IPS DF 6.9 (cell line): Measurements from ENCODE around the gene NCKAP5.

Experiments
- DNase-seq: peaks from one replicate; pipeline ENCODE4 v3.0.0-alpha.2; 2013; ENCODE audit warnings: low read depth, low spot score
- H3K27ac ChIP-seq: one replicate; pipeline ENCODE4 v1.5.1; 2013; ENCODE audit warnings: low read length, control low read depth
- H3K27me3 ChIP-seq: 2 replicates; pipeline ENCODE4 v1.6.1; 2013; ENCODE audit warnings: mild to moderate bottlenecking, low read length; ENCODE audit not compliant: control insufficient read depth, insufficient read depth
- H3K36me3 ChIP-seq: 2 replicates; pipeline ENCODE4 v1.6.1; 2013; ENCODE audit warnings: low read length; ENCODE audit not compliant: control insufficient read depth, insufficient read depth
- H3K4me1 ChIP-seq: 2 replicates; pipeline ENCODE4 v1.6.1; 2013; ENCODE audit warnings: low read length; ENCODE audit not compliant: control insufficient read depth, insufficient read depth
- H3K4me3 ChIP-seq: 2 replicates; pipeline ENCODE4 v1.5.1; 2013; ENCODE audit warnings: mild to moderate bottlenecking, low read length
- H3K9me3 ChIP-seq: 2 replicates; pipeline ENCODE4 v1.6.1; 2013; ENCODE audit warnings: low read length, inconsistent platforms; ENCODE audit not compliant: control insufficient read depth, insufficient read depth
- WGBS: extraction: QIAGEN DNeasy Blood & Tissue Kit; methylation state at CpG from one replicate; pipeline ENCODE4 v1.1.7; 2013; ENCODE audit warnings: mixed read lengths, missing lambda C conversion rate; ENCODE audit not compliant: insufficient read length, insufficient coverage; 5-methylcytosine and 5-hydroxymethylcytosine counted together

Gene NCKAP5

DNA sequence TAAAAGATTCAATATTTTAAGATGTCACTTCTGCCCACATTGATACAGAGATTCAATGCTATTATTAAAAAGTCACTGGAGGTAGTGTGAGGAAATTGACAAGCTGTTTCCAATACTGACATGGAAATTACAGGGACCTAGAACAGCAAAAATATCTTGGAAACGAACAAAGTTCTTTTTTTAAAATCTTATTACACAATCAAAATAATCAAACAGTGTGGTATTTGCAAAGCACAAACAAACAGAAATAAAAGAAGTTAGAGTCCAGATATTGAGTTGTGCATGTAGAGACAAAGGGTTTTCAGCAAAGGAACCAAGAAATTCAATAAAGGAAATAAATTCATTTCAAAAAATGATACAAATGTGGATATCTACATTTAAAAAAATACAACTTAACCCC lies 369.6 kb downstream of the NCKAP5 start:
- H3K36me3 ChIP-seq, result no peaks in the 10 kb centered on the region
- no peaks in the 10 kb centered on the region for H3K4me1 ChIP-seq
- no peak overlapping the region for H3K4me3 ChIP-seq
- H3K9me3 ChIP-seq, result no peaks in the 10 kb centered on the region
- whole genome bisulfite sequencing, result no CpG with 5 or more reads among the region's 1 CpG
- no peak overlapping the region for H3K27ac ChIP-seq
- H3K27me3 ChIP-seq, result no peaks in the 10 kb centered on the region
- DNase-seq, result no peak

DNA sequence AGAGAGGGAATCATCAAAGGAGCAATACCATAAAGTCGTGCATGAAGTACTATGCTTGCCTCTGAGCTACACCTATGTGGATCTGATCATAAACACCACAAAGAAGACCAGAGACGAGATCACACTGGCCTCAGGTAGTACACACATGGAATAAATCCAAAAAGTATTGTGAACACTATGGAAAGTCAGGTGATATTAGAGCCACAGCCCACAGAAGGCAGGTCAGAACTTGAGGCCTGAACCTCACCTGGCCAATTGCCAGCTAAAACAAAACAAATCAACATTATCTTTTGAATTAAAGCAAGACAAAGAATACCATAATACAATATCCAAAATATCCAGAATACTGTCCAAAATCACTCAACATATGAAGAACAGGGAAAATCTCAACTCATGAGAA lies 371.1 kb downstream of the NCKAP5 start:
- WGBS, result no CpG with 5 or more reads among the region's 2 CpGs
- no peaks in the 10 kb centered on the region for H3K36me3 ChIP-seq
- no peak for DNase-seq

DNA sequence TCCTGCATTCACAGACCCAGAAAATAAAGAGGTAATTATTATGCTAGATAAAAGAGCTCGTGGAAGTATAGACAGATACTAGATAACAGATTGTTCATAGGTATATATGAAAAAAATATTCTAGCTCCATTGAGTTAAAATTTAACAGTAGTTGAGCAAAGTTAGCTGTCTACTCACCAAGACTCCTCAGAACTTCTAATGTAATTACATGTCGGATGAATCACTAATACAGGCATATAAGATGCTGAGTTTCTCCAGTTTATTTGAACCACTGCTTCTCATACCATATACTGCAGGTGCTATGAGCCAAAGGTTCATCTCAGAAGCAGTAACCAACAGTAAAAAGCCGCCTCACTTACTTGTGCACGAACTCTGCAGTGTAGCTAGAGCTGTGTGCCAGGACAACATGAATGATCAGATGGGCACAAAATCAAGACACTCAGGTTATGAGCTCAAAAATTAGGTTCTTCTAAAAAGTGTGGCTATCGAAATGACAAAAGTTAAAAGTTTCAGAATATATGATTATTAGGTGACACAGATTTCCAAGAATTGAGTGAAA lies 373.4 kb downstream of the NCKAP5 start:
- no peak overlapping the region for H3K27ac ChIP-seq
- no peaks in the 10 kb centered on the region for H3K4me1 ChIP-seq
- DNase-seq, result no peak
- H3K9me3 ChIP-seq, result no peaks in the 10 kb centered on the region
- no peaks in the 10 kb centered on the region for H3K27me3 ChIP-seq
- WGBS, result no CpG with 5 or more reads among the region's 5 CpGs
- H3K36me3 ChIP-seq, result no peaks in the 10 kb centered on the region
- H3K4me3 ChIP-seq, result no peak overlapping the region

More for the DNA sequence above, 371.1 kb downstream of the NCKAP5 start:
- no peaks in the 10 kb centered on the region for H3K9me3 ChIP-seq
- H3K4me3 ChIP-seq, result no peak overlapping the region
- H3K4me1 ChIP-seq, result no peaks in the 10 kb centered on the region
- H3K27ac ChIP-seq, result no peak overlapping the region
- no peaks in the 10 kb centered on the region for H3K27me3 ChIP-seq

DNA sequence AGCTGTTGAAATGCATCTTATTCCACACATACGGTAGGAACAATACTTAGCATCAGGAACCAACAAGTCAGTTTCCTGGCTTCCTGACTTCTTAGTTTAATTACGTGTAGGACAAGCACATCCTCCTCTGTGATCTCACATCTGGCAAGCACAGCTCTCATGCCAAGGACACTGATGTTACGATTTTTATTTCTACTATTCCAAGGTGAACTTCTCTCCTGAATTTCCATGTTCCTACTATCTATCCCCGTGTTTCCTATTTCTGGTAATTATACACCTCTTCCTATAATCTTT lies 374.0 kb downstream of the NCKAP5 start:
- H3K36me3 ChIP-seq, result no peaks in the 10 kb centered on the region
- no peak overlapping the region for H3K27ac ChIP-seq
- no peak for DNase-seq
- H3K4me3 ChIP-seq, result no peak overlapping the region
- no peaks in the 10 kb centered on the region for H3K4me1 ChIP-seq
- no peaks in the 10 kb centered on the region for H3K27me3 ChIP-seq
- WGBS, result no CpG with 5 or more reads among the region's 4 CpGs
- no peaks in the 10 kb centered on the region for H3K9me3 ChIP-seq

DNA sequence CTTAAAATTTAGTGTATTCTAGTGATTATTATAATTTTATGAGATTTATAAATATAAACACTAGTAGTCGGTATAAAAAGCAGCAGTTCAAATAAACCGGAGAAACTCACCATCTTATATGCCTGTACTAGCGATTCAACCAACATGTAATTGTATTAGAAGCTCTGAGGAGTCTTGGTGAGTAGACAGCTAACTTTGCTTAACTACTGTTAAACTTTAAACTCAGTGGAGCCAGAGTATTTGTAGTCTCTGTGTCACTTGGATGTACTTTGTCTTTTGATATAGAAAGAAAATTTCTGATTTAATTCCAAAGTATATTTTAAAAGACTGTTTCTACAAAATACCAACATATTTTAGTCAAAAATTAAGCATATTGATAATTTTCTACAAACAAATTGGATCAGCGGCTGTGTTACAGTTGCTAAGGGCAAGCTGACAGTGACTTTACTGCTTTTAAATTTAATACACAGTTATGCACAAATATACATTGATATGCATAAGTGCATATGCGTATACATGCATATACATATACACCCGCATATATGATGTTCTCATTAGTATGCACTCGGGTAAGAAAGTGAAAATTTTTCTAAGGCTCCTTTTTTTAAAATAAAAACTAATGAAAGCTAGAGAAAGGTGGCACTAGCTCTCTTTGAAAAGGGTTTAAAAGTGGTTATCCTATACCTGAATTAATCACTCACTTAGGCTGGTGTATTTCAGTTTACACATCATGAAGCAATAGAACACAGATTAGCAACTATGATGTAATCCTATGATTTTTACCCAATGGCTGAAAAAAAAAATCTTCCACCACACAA lies 374.5 kb downstream of the NCKAP5 start:
- no peaks in the 10 kb centered on the region for H3K36me3 ChIP-seq
- no peaks in the 10 kb centered on the region for H3K9me3 ChIP-seq
- no peak overlapping the region for H3K27ac ChIP-seq
- H3K4me3 ChIP-seq, result no peak overlapping the region
- no peaks in the 10 kb centered on the region for H3K27me3 ChIP-seq
- WGBS, result no CpG with 5 or more reads among the region's 7 CpGs
- H3K4me1 ChIP-seq, result no peaks in the 10 kb centered on the region
- no peak for DNase-seq

DNA sequence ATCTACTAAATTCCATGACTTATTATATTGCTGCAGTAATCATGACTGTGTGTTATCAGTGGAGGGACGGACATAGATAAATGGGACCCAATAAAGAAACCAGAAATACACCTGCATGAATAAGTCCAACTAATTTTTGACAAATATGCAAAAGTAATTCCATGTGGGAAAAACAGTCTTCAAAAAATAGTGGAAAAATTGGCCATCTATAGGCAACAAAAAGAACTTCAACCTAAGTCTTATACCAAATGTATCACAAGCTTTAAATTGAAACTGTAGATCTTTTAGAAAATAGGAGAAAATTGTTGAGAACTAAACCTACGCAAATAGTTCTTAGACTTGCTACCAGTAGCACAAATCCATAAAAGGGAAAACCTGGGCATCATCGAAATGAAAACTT lies 376.2 kb downstream of the NCKAP5 start:
- Histone ChIP-seq H3K27ac (no peak overlapping the region), H3K36me3 (no peaks in the 10 kb centered on the region), H3K27me3 (no peaks in the 10 kb centered on the region), H3K4me3 (no peak overlapping the region), H3K9me3 (no peaks in the 10 kb centered on the region), H3K4me1 (no peaks in the 10 kb centered on the region)
- no peak for DNase-seq
- WGBS, result no CpG with 5 or more reads among the region's 3 CpGs

DNA sequence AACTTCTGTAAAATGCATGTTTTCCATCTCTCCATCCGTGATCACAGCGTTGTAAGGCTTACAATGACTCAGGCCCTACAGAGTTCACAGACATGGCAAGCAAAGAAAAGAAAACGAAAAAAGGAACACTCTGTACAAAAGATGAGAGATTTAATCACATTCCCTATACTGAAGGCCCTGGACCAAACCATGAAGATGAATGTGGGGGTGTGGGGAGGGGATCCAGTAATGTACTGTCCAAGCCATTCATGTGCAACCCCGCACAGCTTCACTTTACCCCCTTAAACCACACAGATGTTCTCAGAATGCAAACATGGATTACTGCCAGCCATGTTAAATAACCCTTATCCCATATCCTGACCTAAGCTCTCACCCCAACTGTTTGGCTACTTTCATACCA lies 391.1 kb downstream of the NCKAP5 start:
- no peak overlapping the region for H3K27ac ChIP-seq
- H3K36me3 ChIP-seq, result no peaks in the 10 kb centered on the region
- no peaks in the 10 kb centered on the region for H3K27me3 ChIP-seq
- H3K4me3 ChIP-seq, result no peak overlapping the region
- WGBS, result no CpG with 5 or more reads among the region's 4 CpGs
- no peak for DNase-seq
- no peaks in the 10 kb centered on the region for H3K9me3 ChIP-seq
- no peaks in the 10 kb centered on the region for H3K4me1 ChIP-seq

DNA sequence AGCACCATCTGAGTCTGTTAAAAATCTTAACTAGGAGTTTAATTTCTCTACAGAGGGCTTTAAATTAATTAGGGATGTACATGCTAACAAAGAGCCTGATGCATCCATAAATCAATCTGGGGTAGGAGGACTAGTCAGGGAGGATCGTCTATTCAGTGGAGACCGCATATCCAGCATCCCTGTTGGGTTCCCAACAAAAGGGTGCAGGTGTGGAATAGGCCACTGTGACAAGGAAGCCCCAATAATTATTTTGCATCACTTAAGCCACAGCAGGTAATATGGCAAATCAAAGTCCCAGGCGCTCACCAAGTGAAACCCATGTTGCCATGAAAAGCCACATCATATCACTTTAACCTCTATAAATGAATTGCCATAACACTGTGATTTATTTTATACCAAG lies 392.3 kb downstream of the NCKAP5 start:
- DNase-seq, result no peak
- Histone ChIP-seq H3K36me3 (no peaks in the 10 kb centered on the region), H3K27ac (no peak overlapping the region), H3K4me3 (no peak overlapping the region), H3K27me3 (no peaks in the 10 kb centered on the region), H3K4me1 (no peaks in the 10 kb centered on the region), H3K9me3 (no peaks in the 10 kb centered on the region)
- WGBS, result no CpG with 5 or more reads among the region's 3 CpGs

DNA sequence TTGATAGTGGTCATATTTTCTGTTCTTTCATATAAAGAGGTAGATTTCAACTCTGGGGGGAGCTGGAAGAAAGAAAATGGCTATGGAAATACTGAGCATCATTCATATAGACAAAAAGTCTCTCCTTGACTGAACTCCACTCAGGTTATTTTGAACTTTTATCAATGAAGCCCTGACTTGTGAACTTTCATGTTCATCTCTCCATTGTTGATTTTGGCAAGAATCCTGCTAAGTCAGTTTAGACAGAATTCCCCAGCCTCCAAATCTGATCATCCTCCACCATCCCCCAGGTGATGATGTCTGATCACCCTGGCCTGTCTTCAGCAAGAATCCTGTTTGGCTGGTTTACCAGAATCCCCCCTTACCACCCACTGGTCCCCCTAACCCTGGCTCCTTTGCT lies 395.0 kb downstream of the NCKAP5 start:
- Histone ChIP-seq H3K4me1 (no peaks in the 10 kb centered on the region), H3K36me3 (no peaks in the 10 kb centered on the region), H3K27ac (no peak overlapping the region), H3K4me3 (no peak overlapping the region), H3K9me3 (no peaks in the 10 kb centered on the region), H3K27me3 (no peaks in the 10 kb centered on the region)
- no peak for DNase-seq

DNA sequence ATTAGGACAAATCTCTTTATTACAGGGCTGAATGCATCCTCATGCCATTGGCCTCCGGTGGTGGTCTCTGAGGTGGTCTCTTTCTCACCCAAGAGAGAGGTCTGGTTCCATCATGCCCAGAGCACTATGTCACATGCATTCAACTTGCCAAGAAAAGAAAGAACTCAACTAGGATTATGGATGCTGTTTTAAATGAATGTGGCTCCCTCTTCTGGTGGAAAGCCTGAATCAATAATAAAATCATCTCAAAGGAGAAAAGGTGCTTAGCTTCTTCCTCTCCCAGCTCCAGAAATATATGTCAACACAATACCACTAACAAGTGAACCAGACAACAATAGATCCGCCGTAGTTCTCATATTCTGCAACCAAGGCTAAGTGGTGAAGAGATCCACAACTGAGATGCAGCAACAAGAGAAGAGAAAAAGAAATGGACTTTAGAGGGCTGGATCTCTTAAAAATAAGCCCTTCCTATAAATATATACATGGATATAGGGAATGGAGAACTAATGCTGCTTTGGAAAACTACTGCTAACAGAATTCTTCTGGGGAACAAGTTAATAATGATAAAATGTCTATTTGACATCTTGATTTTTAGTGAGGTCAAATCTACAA lies 396.8 kb downstream of the NCKAP5 start:
- Histone ChIP-seq H3K36me3 (no peaks in the 10 kb centered on the region), H3K27ac (no peak overlapping the region), H3K4me3 (no peak overlapping the region), H3K9me3 (no peaks in the 10 kb centered on the region), H3K27me3 (no peaks in the 10 kb centered on the region), H3K4me1 (no peaks in the 10 kb centered on the region)
- no CpG with 5 or more reads among the region's 3 CpGs for WGBS
- peak; percentile 41 for DNase-seq
